OCI-LY1 (cell line): Measurements from ENCODE around the gene ABCB11.

Experiments used
- H2AFZ ChIP-seq: fragments of 200-600 bp; sonication (generic), shearing (Covaris generic); 2 replicates; pipeline ENCODE4 v1.6.0; 2014; ENCODE audit warnings: antibody characterized with exemption, mild to moderate bottlenecking, low read length
- H3F3A ChIP-seq: fragments of 200-600 bp; sonication (generic), shearing (Covaris generic); 2 replicates; pipeline ENCODE4 v1.6.0; 2014; ENCODE audit warnings: mild to moderate bottlenecking, antibody characterized with exemption, low read length, moderate library complexity; ENCODE audit not compliant: insufficient read depth
- H3K27ac ChIP-seq: fragments of 200-600 bp; sonication (generic); 2 replicates; pipeline ENCODE4 v1.5.1; 2014; ENCODE audit warnings: low read length, mixed run types, mild to moderate bottlenecking, low read depth; ENCODE audit not compliant: poor library complexity, severe bottlenecking
- H3K27me3 ChIP-seq: fragments of 200-600 bp; sonication (generic); 2 replicates; pipeline ENCODE4 v1.6.0; 2014; ENCODE audit warnings: antibody characterized with exemption, mild to moderate bottlenecking, low read length, moderate library complexity; ENCODE audit not compliant: insufficient read depth
- H3K36me3 ChIP-seq: fragments of 200-600 bp; sonication (generic); 2 replicates; pipeline ENCODE4 v1.6.1; 2014; ENCODE audit warnings: mild to moderate bottlenecking, antibody characterized with exemption, low read length, moderate library complexity, mixed read lengths; ENCODE audit not compliant: insufficient read depth
- H3K4me1 ChIP-seq: fragments of 200-600 bp; sonication (generic); 2 replicates; pipeline ENCODE4 v1.5.1; 2014; ENCODE audit warnings: mild to moderate bottlenecking, low read length, moderate library complexity; ENCODE audit not compliant: insufficient read depth, severe bottlenecking
- H3K4me2 ChIP-seq: fragments of 200-600 bp; sonication (generic), shearing (Covaris generic); 2 replicates; pipeline ENCODE4 v1.6.1; 2014; ENCODE audit warnings: low read length
- H3K4me3 ChIP-seq: fragments of 200-600 bp; sonication (generic); 2 replicates; pipeline ENCODE4 v1.5.1; 2014; ENCODE audit warnings: low read length, low read depth, mild to moderate bottlenecking, mixed read lengths; ENCODE audit not compliant: poor library complexity, severe bottlenecking
- H3K79me2 ChIP-seq: fragments of 200-600 bp; shearing (Covaris generic); 2 replicates; pipeline ENCODE4 v1.6.1; 2016; ENCODE audit warnings: mixed run types, low read length, mixed read lengths; ENCODE audit not compliant: insufficient read depth
- H3K9ac ChIP-seq: fragments of 200-600 bp; sonication (generic), shearing (Covaris generic); 2 replicates; pipeline ENCODE4 v1.6.1; 2014; ENCODE audit warnings: mild to moderate bottlenecking, low read length, mixed read lengths
- H3K9me2 ChIP-seq: fragments of 200-600 bp; sonication (generic), shearing (Covaris generic); 2 replicates; pipeline ENCODE4 v1.6.1; 2014; ENCODE audit warnings: low read depth, mild to moderate bottlenecking, low read length, mixed read lengths
- H3K9me3 ChIP-seq: fragments of 200-600 bp; shearing (Covaris generic); 2 replicates; pipeline ENCODE4 v1.6.1; 2014; ENCODE audit warnings: low read length, mixed read lengths
- H4K20me1 ChIP-seq: fragments of 200-600 bp; sonication (generic), shearing (Covaris generic); 2 replicates; pipeline ENCODE4 v1.6.0; 2016; ENCODE audit warnings: mild to moderate bottlenecking, low read length; ENCODE audit not compliant: insufficient read depth
- CTCF ChIP-seq: fragments of 200-600 bp; sonication (generic), shearing (Covaris generic); IDR thresholded peaks from 2 replicates; pipeline ENCODE4 v1.5.1; 2017; ENCODE audit warnings: mild to moderate bottlenecking, antibody characterized with exemption, low read length, moderate library complexity, mixed read lengths
- EZH2 ChIP-seq: fragments of 200-600 bp; sonication (generic), shearing (Covaris generic); IDR thresholded peaks from 2 replicates; pipeline ENCODE4 v1.8.0; 2017; ENCODE audit warnings: borderline replicate concordance, mixed run types, mild to moderate bottlenecking, antibody characterized with exemption, low read length, moderate library complexity, mixed read lengths

The ABCB11 gene

GRCh38 chr2:169039702-169040101 lies 8.6 kb upstream of the ABCB11 start:
- Histone ChIP-seq H4K20me1 (no peaks in the 10 kb centered on the region), H3K27me3 (no peaks in the 10 kb centered on the region), H3K9me2 (no peaks in the 10 kb centered on the region), H3K79me2 (no peaks in the 10 kb centered on the region), H3F3A (no peaks in the 10 kb centered on the region), H2AFZ (no peak overlapping the region), H3K9ac (no peak overlapping the region), H3K9me3 (no peaks in the 10 kb centered on the region), H3K4me1 (no peaks in the 10 kb centered on the region), H3K27ac (no peak overlapping the region), H3K4me3 (no peak overlapping the region), H3K36me3 (no peaks in the 10 kb centered on the region), H3K4me2 (no peak overlapping the region)
- TF ChIP-seq CTCF = no peak

GRCh38 chr2:169038338-169038757 lies 7.2 kb upstream of the ABCB11 start:
- H3K4me3 ChIP-seq = no peak overlapping the region
- no peaks in the 10 kb centered on the region for H3K9me2 ChIP-seq
- H2AFZ ChIP-seq = no peak overlapping the region
- H3K27ac ChIP-seq = no peak overlapping the region
- H3K4me2 ChIP-seq = no peak overlapping the region
- no peaks in the 10 kb centered on the region for H3K4me1 ChIP-seq
- no peaks in the 10 kb centered on the region for H4K20me1 ChIP-seq
- no peaks in the 10 kb centered on the region for H3K27me3 ChIP-seq
- no peak for TF ChIP-seq EZH2
- no peak for TF ChIP-seq CTCF
- H3K9me3 ChIP-seq = no peaks in the 10 kb centered on the region
- H3K79me2 ChIP-seq = no peaks in the 10 kb centered on the region
- no peaks in the 10 kb centered on the region for H3K36me3 ChIP-seq
- H3K9ac ChIP-seq = no peak overlapping the region
- H3F3A ChIP-seq = no peaks in the 10 kb centered on the region

GRCh38 chr2:169036736-169037440 lies 5.8 kb upstream of the ABCB11 start:
- Histone ChIP-seq H4K20me1 (no peaks in the 10 kb centered on the region), H3K4me1 (no peaks in the 10 kb centered on the region), H3K27me3 (no peaks in the 10 kb centered on the region)

More at GRCh38 chr2:169036736-169037440, 5.8 kb upstream of the ABCB11 start:
- H2AFZ ChIP-seq = no peak overlapping the region
- no peaks in the 10 kb centered on the region for H3K79me2 ChIP-seq
- H3K4me3 ChIP-seq = no peak overlapping the region
- H3F3A ChIP-seq = no peaks in the 10 kb centered on the region
- no peaks in the 10 kb centered on the region for H3K9me2 ChIP-seq
- no peak for TF ChIP-seq EZH2
- TF ChIP-seq CTCF = no peak
- H3K9me3 ChIP-seq = no peaks in the 10 kb centered on the region
- no peak overlapping the region for H3K27ac ChIP-seq
- no peak overlapping the region for H3K9ac ChIP-seq
- no peaks in the 10 kb centered on the region for H3K36me3 ChIP-seq
- no peak overlapping the region for H3K4me2 ChIP-seq
